Ascending aorta (tissue), 2 donors: Measurements from ENCODE around the gene CIAO1. TPM values are rescaled to one million over a fixed set of nuclear protein-coding genes. Genes with fewer than 3 reads are reported as not detected.

Experiments
- DNase-seq, 2 donors: peaks; one replicate each; pipeline ENCODE4 v3.0.0-alpha.2; 2019; ENCODE audit warnings: low spot score in 2 of 2
- H3K27ac ChIP-seq, 2 donors: fragments of 200-600 bp; sonication (generic); one replicate each; pipeline ENCODE4 v1.5.1; 2016 to 2017; ENCODE audit warnings: mild to moderate bottlenecking in 1 of 2
- H3K27me3 ChIP-seq: fragments of 200-600 bp; sonication (generic); one replicate; pipeline ENCODE4 v1.5.1; 2017
- H3K36me3 ChIP-seq, 2 donors: fragments of 200-600 bp; sonication (generic); one replicate each; pipeline ENCODE4 v1.5.1; 2016
- H3K4me1 ChIP-seq, 2 donors: fragments of 200-600 bp; sonication (generic); one replicate each; pipeline ENCODE4 v1.5.1; 2016 to 2017; ENCODE audit warnings: mild to moderate bottlenecking in 1 of 2
- H3K4me3 ChIP-seq, 2 donors: fragments of 200-600 bp; sonication (generic); one replicate each; pipeline ENCODE4 v1.5.1; 2016 to 2017; ENCODE audit warnings: mild to moderate bottlenecking in 1 of 2
- H3K9me3 ChIP-seq, 2 donors: fragments of 200-600 bp; sonication (generic); one replicate each; pipeline ENCODE4 v1.5.1; 2016
- CTCF ChIP-seq, 3 experiments: fragments of 200-600 bp in 2 of 3; fragments of 450-650 bp in 1 of 3; sonication (generic) in 2 of 3; IDR thresholded peaks; one replicate each; pipeline ENCODE4 v1.5.1; 2016 to 2019; ENCODE audit warnings: antibody characterized with exemption in 3 of 3, mild to moderate bottlenecking in 1 of 3, moderate library complexity in 1 of 3
- intact Hi-C: fragments of 100-400 bp; cut with DNase I; formaldehyde crosslinking; loops from one replicate; pipeline ENCODE4 v1.15.1; 2023
- total RNA-seq: library from RNA; depleted of rRNA; stranded (reverse); fragments of >200 nt; gene quantifications from one replicate; pipeline ENCODE4 v1.1.0, GENCODE V29; 2016

The CIAO1 gene
- total RNA-seq, 1 donor from 2014 or later = 127 TPM

- Histone ChIP-seq H3K9me3 (no peaks in the 10 kb centered on the region), H3K4me3 (no peak overlapping the region), H3K4me1 (no peaks in the 10 kb centered on the region), H3K36me3 (peaks cover 0 to 8% of the 10 kb centered on the region in 2 donors), H3K27ac (no peak overlapping the region), H3K27me3 (no peaks in the 10 kb centered on the region)
- intact Hi-C loops = no loop called here
- no peak for DNase-seq
- no peak for TF ChIP-seq CTCF (IDR thresholded peaks at IDR 0.05)
Measured at GRCh38 chr2:96240341-96241038, 25.5 kb upstream of the CIAO1 start.

- no peak for DNase-seq
- no peaks in the 10 kb centered on the region for H3K4me1 ChIP-seq
- H3K4me3 ChIP-seq = no peak overlapping the region
- H3K9me3 ChIP-seq = no peaks in the 10 kb centered on the region
- H3K27me3 ChIP-seq = no peaks in the 10 kb centered on the region
- intact Hi-C loops = no loop called here
- H3K36me3 ChIP-seq = peaks cover 0 to 8% of the 10 kb centered on the region in 2 donors
- no peak overlapping the region for H3K27ac ChIP-seq
- no peak for TF ChIP-seq CTCF (IDR thresholded peaks at IDR 0.05)
Measured at GRCh38 chr2:96241227-96241626, 24.8 kb upstream of the CIAO1 start.

GRCh38 chr2:96241900-96242611 lies 24.0 kb upstream of the CIAO1 start:
- intact Hi-C loops = no loop called here
- Histone ChIP-seq H3K4me1 (no peaks in the 10 kb centered on the region), H3K36me3 (peaks cover 0 to 8% of the 10 kb centered on the region in 2 donors), H3K27ac (peak overlapping the region; percentile 26 to 50), H3K4me3 (no peak overlapping the region), H3K9me3 (no peaks in the 10 kb centered on the region), H3K27me3 (no peaks in the 10 kb centered on the region)
- TF ChIP-seq CTCF (IDR thresholded peaks at IDR 0.05) = no peak
- peak in 1 of 2 donors; percentile 53 for DNase-seq

- Histone ChIP-seq H3K27me3 (no peaks in the 10 kb centered on the region), H3K9me3 (no peaks in the 10 kb centered on the region), H3K27ac (no peak overlapping the region), H3K4me3 (no peak overlapping the region), H3K36me3 (peaks cover 0 to 8% of the 10 kb centered on the region in 2 donors), H3K4me1 (no peaks in the 10 kb centered on the region)
- no peak for DNase-seq
- TF ChIP-seq CTCF (IDR thresholded peaks at IDR 0.05) = no peak
- intact Hi-C loops = no loop called here
Measured at GRCh38 chr2:96243843-96244242, 22.2 kb upstream of the CIAO1 start.

GRCh38 chr2:96245609-96246390 lies 20.2 kb upstream of the CIAO1 start:
- Histone ChIP-seq H3K9me3 (no peaks in the 10 kb centered on the region), H3K4me1 (peaks cover 0 to 12% of the 10 kb centered on the region in 2 donors), H3K36me3 (no peaks in the 10 kb centered on the region), H3K27ac (no peak overlapping the region), H3K4me3 (no peak overlapping the region), H3K27me3 (no peaks in the 10 kb centered on the region)
- intact Hi-C loops = no loop called here
- DNase-seq = no peak
- TF ChIP-seq CTCF (IDR thresholded peaks at IDR 0.05) = no peak
